Neural progenitor cell (in vitro differentiated cells): ENCODE results near the gene CNRIP1. TPM values are rescaled to one million over a fixed set of nuclear protein-coding genes. Genes with fewer than 3 reads are reported as not detected.

Experiments
- DNase-seq: peaks from one replicate; pipeline ENCODE4 v3.0.0-alpha.2; 2016; ENCODE audit warnings: low spot score
- H2AFZ ChIP-seq: fragments of 200-600 bp; sonication (generic); replicated peaks from 2 replicates; pipeline ENCODE4 v1.6.1; 2016; ENCODE audit warnings: antibody characterized with exemption
- H3F3A ChIP-seq: fragments of 200-600 bp; sonication (generic); 2 replicates; pipeline ENCODE4 v1.6.1; 2016; ENCODE audit warnings: antibody characterized with exemption, low read depth
- H3K27ac ChIP-seq: fragments of 200-600 bp; sonication (generic); 2 replicates; pipeline ENCODE4 v1.5.1; 2016; ENCODE audit warnings: mild to moderate bottlenecking
- H3K27me3 ChIP-seq: fragments of 200-600 bp; sonication (generic); 2 replicates; pipeline ENCODE4 v1.6.1; 2016; ENCODE audit warnings: mild to moderate bottlenecking, moderate library complexity
- H3K36me3 ChIP-seq: fragments of 200-600 bp; sonication (generic); 2 replicates; pipeline ENCODE4 v1.5.1; 2016
- H3K4me1 ChIP-seq: fragments of 200-600 bp; sonication (generic); 2 replicates; pipeline ENCODE4 v1.6.1; 2016; ENCODE audit warnings: mixed run types
- H3K4me2 ChIP-seq: fragments of 200-600 bp; sonication (generic); 2 replicates; pipeline ENCODE4 v1.6.1; 2016
- H3K4me3 ChIP-seq: fragments of 200-600 bp; sonication (generic); 2 replicates; pipeline ENCODE4 v1.5.1; 2016
- H3K79me2 ChIP-seq: fragments of 200-600 bp; sonication (generic); 2 replicates; pipeline ENCODE4 v1.6.1; 2016; ENCODE audit warnings: low read depth
- H3K9ac ChIP-seq: fragments of 200-600 bp; sonication (generic); 2 replicates; pipeline ENCODE4 v1.6.1; 2016
- H3K9me3 ChIP-seq: fragments of 200-600 bp; sonication (generic); 2 replicates; pipeline ENCODE4 v1.5.1; 2016; ENCODE audit warnings: low read depth
- H4K20me1 ChIP-seq: fragments of 200-600 bp; sonication (generic); 2 replicates; pipeline ENCODE4 v1.6.1; 2016; ENCODE audit warnings: low read depth
- H3K27ac Mint-ChIP-seq: 3 replicates; pipeline ENCODE4 v1.8.0; 2021; ENCODE audit warnings: mixed read lengths
- H3K27me3 Mint-ChIP-seq: 2 replicates; pipeline ENCODE4 v1.8.0; 2022; ENCODE audit warnings: low read depth, mild to moderate bottlenecking, inconsistent platforms, moderate library complexity, mixed read lengths; ENCODE audit not compliant: insufficient read depth
- H3K36me3 Mint-ChIP-seq: 3 replicates; pipeline ENCODE4 v1.8.0; 2021; ENCODE audit warnings: mixed read lengths
- H3K4me1 Mint-ChIP-seq: 3 replicates; pipeline ENCODE4 v1.8.0; 2021; ENCODE audit warnings: mixed read lengths
- H3K4me3 Mint-ChIP-seq: 3 replicates; pipeline ENCODE4 v1.8.0; 2021; ENCODE audit warnings: mild to moderate bottlenecking, moderate library complexity, mixed read lengths
- H3K9me3 Mint-ChIP-seq: 3 replicates; pipeline ENCODE4 v1.8.0; 2020; ENCODE audit warnings: mixed read lengths
- CTCF ChIP-seq: fragments of 200-600 bp; sonication (generic); IDR thresholded peaks from 2 replicates; pipeline ENCODE4 v1.5.1; 2017; ENCODE audit warnings: antibody characterized with exemption, mild to moderate bottlenecking
- EZH2 ChIP-seq: fragments of 200-600 bp; sonication (generic); IDR thresholded peaks from 2 replicates; pipeline ENCODE4 v1.6.1; 2017; ENCODE audit warnings: antibody characterized with exemption, mild to moderate bottlenecking, moderate library complexity
- EZH2phosphoT487 ChIP-seq: fragments of 200-600 bp; sonication (generic); IDR thresholded peaks from 2 replicates; pipeline ENCODE4 v1.6.1; 2017; ENCODE audit warnings: antibody characterized with exemption
- total RNA-seq: library from RNA; depleted of rRNA; stranded (reverse); fragments of >200 nt; gene quantifications from 2 replicates; pipeline ENCODE4 v1.2.3, GENCODE V29; 2015; ENCODE audit warnings: low replicate concordance

The CNRIP1 gene, protein sequence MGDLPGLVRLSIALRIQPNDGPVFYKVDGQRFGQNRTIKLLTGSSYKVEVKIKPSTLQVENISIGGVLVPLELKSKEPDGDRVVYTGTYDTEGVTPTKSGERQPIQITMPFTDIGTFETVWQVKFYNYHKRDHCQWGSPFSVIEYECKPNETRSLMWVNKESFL
- total RNA-seq: 3.7 and 5.0 TPM in 2 replicates

DNA sequence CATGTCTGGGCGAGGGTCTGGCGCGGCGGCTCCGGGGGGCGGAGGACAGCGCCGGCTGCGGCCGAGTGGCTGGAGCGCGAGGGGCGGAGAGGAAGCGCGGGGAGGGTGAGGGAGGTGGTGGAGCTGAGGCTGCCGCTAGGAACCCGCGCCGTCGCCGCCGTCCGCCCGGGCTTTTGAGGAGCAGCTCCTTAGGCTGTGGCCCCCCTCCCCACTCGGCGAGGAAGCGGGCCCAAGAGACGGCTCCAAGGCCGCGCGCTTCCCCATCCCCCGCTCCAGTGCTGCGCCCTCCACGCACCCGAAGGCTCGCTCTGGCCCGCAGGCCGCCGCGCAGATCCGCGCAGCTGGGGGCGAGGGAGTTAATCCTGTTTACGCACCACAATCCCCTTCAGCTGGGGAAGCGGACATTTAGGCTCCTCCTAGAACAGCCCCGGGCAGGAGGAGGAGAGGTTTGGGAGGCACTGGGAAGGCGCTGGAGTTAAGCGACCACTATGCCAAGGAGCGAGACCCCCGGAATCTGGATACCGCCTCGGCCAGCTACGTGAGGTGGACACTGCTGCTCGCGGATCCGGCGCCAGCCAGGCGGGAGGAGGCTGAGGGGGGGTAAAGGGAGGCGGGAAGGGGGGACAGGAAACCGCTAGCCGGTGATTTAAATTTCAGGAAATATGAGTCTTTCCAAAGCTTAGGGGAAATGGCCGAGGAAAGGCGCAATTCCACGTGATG lies at the start of gene CNRIP1:
CNRIP1 (minus strand) TSS at position 552 of the 720 bp plus-strand sequence; CDS start at position 3, 549 bp downstream.
- no peaks in the 10 kb centered on the region for H3K79me2 ChIP-seq
- H3K27me3 ChIP-seq: peaks cover 89% of the 10 kb centered on the region
- peaks cover 8% of the 10 kb centered on the region for H3K4me1 ChIP-seq
- H3K4me2 ChIP-seq: peak within 1 kb of the TSS; percentile 81
- H4K20me1 ChIP-seq: no peaks in the 10 kb centered on the region
- Mint-ChIP-seq H3K9me3 (no peaks in the 10 kb centered on the region), H3K4me1 (peaks cover 11% of the 10 kb centered on the region), H3K27me3 (peaks cover 6% of the 10 kb centered on the region), H3K4me3 (peak within 1 kb of the TSS; percentile 90), H3K36me3 (peaks cover 11% of the 10 kb centered on the region), H3K27ac (peak within 1 kb of the TSS; percentile 76)
- H2AFZ ChIP-seq: peak within 1 kb of the TSS; percentile 85
- no peak within 1 kb of the TSS for H3K27ac ChIP-seq
- no peak within 1 kb of the TSS for H3K9ac ChIP-seq
- H3K4me3 ChIP-seq: peak within 1 kb of the TSS; percentile 53
- H3K36me3 ChIP-seq: no peaks in the 10 kb centered on the region
- no peaks in the 10 kb centered on the region for H3K9me3 ChIP-seq
- TF ChIP-seq CTCF (no peak), EZH2phosphoT487 (no peak), EZH2 (no peak)
- DNase-seq: peak; percentile 85
- peaks cover 7% of the 10 kb centered on the region for H3F3A ChIP-seq

GRCh38 chr2:68369337-68369734 lies 49.6 kb upstream of the CNRIP1 start:
- Mint-ChIP-seq H3K4me1 (peaks cover 21% of the 10 kb centered on the region), H3K27me3 (peaks cover 2% of the 10 kb centered on the region), H3K36me3 (no peaks in the 10 kb centered on the region), H3K9me3 (no peaks in the 10 kb centered on the region), H3K4me3 (no peak overlapping the region), H3K27ac (peak overlapping the region; percentile 96)
- no peaks in the 10 kb centered on the region for H3K4me1 ChIP-seq
- TF ChIP-seq CTCF (no peak), EZH2phosphoT487 (no peak), EZH2 (no peak)
- no peak for DNase-seq
- H4K20me1 ChIP-seq: no peaks in the 10 kb centered on the region
- no peaks in the 10 kb centered on the region for H3F3A ChIP-seq
- H3K4me3 ChIP-seq: no peak overlapping the region
- H3K36me3 ChIP-seq: no peaks in the 10 kb centered on the region
- no peaks in the 10 kb centered on the region for H3K27me3 ChIP-seq
- H3K9me3 ChIP-seq: no peaks in the 10 kb centered on the region
- H3K4me2 ChIP-seq: no peak overlapping the region
- H3K9ac ChIP-seq: no peak overlapping the region
- no peak overlapping the region for H2AFZ ChIP-seq
- no peak overlapping the region for H3K27ac ChIP-seq
- no peaks in the 10 kb centered on the region for H3K79me2 ChIP-seq

DNA sequence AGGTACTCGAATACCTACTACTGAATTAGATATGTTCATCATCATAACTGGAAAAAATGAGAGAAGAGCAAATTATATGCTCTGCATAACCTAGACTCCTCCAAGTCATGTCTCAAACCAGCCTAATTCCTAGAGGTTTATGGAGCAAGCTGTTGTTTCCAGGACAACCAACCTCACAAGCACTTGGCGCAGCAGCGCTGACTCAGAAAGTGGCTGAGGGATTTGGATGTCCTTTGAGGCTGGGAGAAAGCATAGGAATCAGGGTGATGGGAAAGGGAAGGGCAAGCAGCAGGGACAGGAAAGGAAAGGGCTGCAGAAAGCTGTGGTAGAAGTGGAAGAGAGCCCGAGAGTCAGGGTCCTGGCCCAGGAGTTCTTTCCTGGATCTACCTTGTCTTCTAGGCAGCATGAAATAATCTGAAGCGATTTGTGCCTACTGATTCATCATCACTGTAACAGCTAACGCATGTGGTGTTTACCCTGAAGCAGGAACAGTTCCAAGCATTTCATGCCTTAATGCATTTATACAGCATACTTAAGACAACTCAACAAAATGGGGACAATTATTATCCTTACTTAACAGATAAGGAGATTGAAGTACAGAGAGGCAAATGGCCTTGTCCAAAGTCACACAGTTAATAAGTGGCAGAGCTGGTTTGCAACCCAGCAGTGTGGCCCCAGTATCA lies 49.0 kb upstream of the CNRIP1 start:
- Histone ChIP-seq H3K27me3 (no peaks in the 10 kb centered on the region), H4K20me1 (no peaks in the 10 kb centered on the region), H3K79me2 (no peaks in the 10 kb centered on the region), H3K27ac (no peak overlapping the region), H3K4me1 (no peaks in the 10 kb centered on the region), H3K9me3 (no peaks in the 10 kb centered on the region), H3K9ac (no peak overlapping the region), H3K4me2 (no peak overlapping the region), H2AFZ (peak overlapping the region; percentile 12), H3F3A (no peaks in the 10 kb centered on the region), H3K36me3 (no peaks in the 10 kb centered on the region), H3K4me3 (no peak overlapping the region)
- peak; percentile 42 for DNase-seq
- Mint-ChIP-seq H3K9me3 (no peaks in the 10 kb centered on the region), H3K4me1 (peaks cover 21% of the 10 kb centered on the region), H3K27ac (peak overlapping the region; percentile 96), H3K36me3 (no peaks in the 10 kb centered on the region), H3K27me3 (peaks cover 2% of the 10 kb centered on the region), H3K4me3 (peak overlapping the region; percentile 11)
- TF ChIP-seq EZH2 (no peak), CTCF (no peak), EZH2phosphoT487 (no peak)
